Natural killer cell treated with Interleukin-12 subunit alpha and Interleukin-12 subunit beta and Interleukin-15 and Interleukin-18, amount 100 ng/mL, for 72 hours (primary cell): ENCODE results near the gene WDR18. TPM values are rescaled to one million over a fixed set of nuclear protein-coding genes. Genes with fewer than 3 reads are reported as not detected.

Experiments used
- ATAC-seq, 2 donors: fragments of 150-1000 bp; cut with Tn5 transposase in 1 of 2; sonication (Bioruptor Pico), chemical (Tn5 transposase) in 1 of 2; 2 replicates each; pipeline ENCODE4 v1.10.0; 2021
- DNase-seq: peaks from one replicate; pipeline ENCODE4 v3.0.0; 2022; ENCODE audit warnings: low spot score
- H3K27ac Mint-ChIP-seq, 2 donors: 1 replicate in 1 of 2; 2 replicates in 1 of 2; pipeline ENCODE4 v1.8.0; 2022; ENCODE audit warnings: mixed read lengths in 2 of 2, mild to moderate bottlenecking in 1 of 2, moderate library complexity in 1 of 2
- H3K27me3 Mint-ChIP-seq, 2 donors: 1 replicate in 1 of 2; 2 replicates in 1 of 2; pipeline ENCODE4 v1.8.0; 2022; ENCODE audit warnings: mixed read lengths in 2 of 2
- H3K36me3 Mint-ChIP-seq: one replicate; pipeline ENCODE4 v1.8.0; 2022; ENCODE audit warnings: mixed read lengths
- H3K4me1 Mint-ChIP-seq, 2 donors: 1 replicate in 1 of 2; 2 replicates in 1 of 2; pipeline ENCODE4 v1.8.0; 2022; ENCODE audit warnings: low read depth in 2 of 2, mixed read lengths in 2 of 2, mild to moderate bottlenecking in 1 of 2
- H3K4me3 Mint-ChIP-seq: one replicate; pipeline ENCODE4 v1.8.0; 2022; ENCODE audit warnings: mixed read lengths
- H3K9me3 Mint-ChIP-seq: 2 replicates; pipeline ENCODE4 v1.8.0; 2022; ENCODE audit warnings: mixed read lengths
- total RNA-seq, 2 donors: library from RNA; stranded (reverse); gene quantifications; one replicate each; pipeline ENCODE4 v1.2.3, GENCODE V29; 2022

Gene WDR18, protein sequence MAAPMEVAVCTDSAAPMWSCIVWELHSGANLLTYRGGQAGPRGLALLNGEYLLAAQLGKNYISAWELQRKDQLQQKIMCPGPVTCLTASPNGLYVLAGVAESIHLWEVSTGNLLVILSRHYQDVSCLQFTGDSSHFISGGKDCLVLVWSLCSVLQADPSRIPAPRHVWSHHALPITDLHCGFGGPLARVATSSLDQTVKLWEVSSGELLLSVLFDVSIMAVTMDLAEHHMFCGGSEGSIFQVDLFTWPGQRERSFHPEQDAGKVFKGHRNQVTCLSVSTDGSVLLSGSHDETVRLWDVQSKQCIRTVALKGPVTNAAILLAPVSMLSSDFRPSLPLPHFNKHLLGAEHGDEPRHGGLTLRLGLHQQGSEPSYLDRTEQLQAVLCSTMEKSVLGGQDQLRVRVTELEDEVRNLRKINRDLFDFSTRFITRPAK
- total RNA-seq: 100 to 1,000 TPM in 1 of 2 donors, 10 to 100 TPM in 1; 57.8 to 106 TPM

DNA sequence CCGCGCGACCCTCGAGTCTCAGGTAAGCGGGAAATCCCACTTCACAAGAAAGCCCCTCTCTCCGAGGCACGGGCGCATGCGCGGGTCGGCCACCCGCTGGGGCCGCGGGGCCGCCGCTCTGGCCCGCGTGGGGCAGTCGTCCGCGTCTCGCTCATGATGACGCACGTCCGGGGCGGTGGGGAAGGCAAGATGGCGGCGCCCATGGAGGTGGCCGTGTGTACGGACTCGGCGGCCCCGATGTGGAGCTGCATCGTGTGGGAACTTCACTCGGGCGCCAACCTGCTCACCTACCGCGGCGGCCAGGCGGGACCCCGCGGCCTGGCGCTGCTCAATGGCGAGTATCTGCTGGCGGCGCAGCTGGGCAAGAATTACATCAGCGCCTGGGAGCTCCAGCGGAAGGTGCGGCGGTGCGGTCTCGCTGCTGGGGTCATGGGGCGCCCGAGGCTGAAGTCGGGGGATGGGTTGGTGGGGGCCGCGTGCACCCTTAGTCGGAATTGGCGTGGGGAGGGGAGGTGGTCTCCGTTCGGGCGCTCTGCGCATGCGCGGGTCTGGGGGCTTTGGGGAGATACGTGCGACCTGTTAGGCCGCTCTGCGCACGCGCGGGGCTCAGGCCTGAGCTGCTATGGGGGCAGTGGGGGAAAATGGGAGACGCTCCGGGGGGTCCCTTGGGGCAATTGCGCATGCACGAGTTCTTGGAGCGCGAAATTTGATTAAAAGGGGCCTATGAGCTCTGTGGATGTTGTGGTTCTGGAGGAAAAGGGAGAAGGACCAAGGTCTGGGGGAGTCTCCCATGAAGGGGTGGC, at the start of gene WDR18:
TSS of gene WDR18 (plus strand) at position 181 of the 803 bp plus-strand sequence. CDS start at position 190, 9 bp downstream.
- Mint-ChIP-seq H3K4me1 (peaks cover 7 to 27% of the 10 kb centered on the region in 2 donors), H3K36me3 (no peaks in the 10 kb centered on the region), H3K4me3 (peak within 1 kb of the TSS; percentile 92), H3K27me3 (no peaks in the 10 kb centered on the region), H3K9me3 (no peaks in the 10 kb centered on the region), H3K27ac (peak within 1 kb of the TSS; percentile 71 to 88)
- DNase-seq (peak; percentile 94), ATAC-seq (peak; percentile 93 to 96)

DNA sequence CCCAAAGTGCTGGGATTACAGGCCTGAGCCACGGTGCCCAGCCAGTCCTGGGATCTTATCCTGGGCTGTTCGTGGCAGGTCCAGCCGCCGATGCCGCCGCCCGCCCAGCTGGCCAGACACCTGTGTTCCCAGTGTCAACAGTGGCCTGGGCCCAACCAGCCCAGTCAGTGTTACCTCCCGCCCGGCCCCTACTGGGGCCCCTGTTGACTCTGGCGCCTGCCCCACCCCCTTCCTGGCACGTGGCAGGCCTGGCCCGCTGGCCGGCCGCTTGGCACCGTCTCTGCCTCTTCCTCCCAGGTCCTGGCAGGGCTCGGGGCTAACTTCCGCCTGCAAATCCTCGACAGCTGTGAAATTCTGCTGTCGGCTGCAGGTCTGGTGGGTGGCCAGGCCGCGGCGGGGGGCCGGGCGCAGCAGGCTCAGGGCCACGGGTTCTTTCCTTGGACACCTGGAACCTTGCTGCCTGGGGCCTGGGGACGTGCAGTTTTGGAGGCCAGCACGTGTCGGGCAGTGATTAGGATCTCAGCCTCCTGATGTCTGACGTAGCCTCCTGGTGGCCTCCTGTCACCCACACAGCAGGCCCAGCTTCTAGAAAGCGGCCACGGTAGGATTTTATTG, 49.2 kb upstream of the WDR18 start:
- Mint-ChIP-seq H3K4me1 (peaks cover 9 to 24% of the 10 kb centered on the region in 2 donors), H3K9me3 (peaks cover 3% of the 10 kb centered on the region), H3K27me3 (peaks cover 0 to 2% of the 10 kb centered on the region in 2 donors), H3K27ac (no peak overlapping the region), H3K4me3 (no peak overlapping the region), H3K36me3 (peaks cover 6% of the 10 kb centered on the region)
- DNase-seq (no peak), ATAC-seq (no peak)

DNA sequence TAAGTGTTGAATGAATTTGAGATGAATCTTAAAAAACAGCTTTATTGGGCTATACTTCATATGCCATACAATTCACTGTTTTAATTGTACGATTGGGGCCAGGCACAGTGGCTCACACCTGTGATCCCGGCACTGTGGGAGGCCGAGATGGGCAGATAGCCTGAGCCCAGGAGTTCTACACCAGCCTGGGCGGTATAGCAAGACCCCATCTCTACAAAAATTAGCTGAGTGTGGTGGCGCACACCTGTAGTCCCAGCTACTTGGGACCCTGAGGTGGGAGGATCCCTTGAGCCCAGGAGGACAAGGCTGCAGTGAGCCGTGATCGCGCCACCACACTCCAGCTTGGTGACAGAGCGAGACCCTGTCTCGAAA, 48.0 kb upstream of the WDR18 start:
- no peak overlapping the region for H3K27ac Mint-ChIP-seq
- no peak for ATAC-seq
- DNase-seq: no peak
- no peak overlapping the region for H3K4me3 Mint-ChIP-seq
- H3K9me3 Mint-ChIP-seq: peaks cover 3% of the 10 kb centered on the region
- H3K4me1 Mint-ChIP-seq: peaks cover 14 to 29% of the 10 kb centered on the region in 2 donors
- H3K36me3 Mint-ChIP-seq: peaks cover 6% of the 10 kb centered on the region
- H3K27me3 Mint-ChIP-seq: peaks cover 0 to 2% of the 10 kb centered on the region in 2 donors

DNA sequence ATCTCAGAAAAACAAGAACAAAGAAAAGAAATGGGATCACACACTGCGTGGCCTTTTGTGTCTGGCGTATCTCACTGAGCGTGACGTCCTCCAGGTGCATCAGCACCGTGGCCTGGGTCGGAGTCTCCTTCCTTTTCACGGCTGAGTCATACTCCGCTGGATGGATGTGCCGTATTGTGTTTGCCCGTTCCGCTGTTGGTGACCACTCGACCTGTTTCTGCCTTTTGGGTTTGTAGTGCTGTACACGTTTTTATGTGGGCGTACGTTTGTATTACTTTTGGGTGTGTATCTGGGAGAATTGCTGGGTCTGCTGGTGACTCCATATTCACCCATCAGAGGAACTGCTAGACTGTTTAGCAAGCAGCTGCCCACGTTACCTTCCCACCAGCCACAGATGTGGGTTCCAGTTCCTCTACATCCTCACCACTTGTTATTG, 46.9 kb upstream of the WDR18 start:
- Mint-ChIP-seq H3K27ac (peak overlapping the region; percentile 51 to 66), H3K4me3 (peak overlapping the region; percentile 56), H3K36me3 (peaks cover 6% of the 10 kb centered on the region), H3K9me3 (peaks cover 3% of the 10 kb centered on the region), H3K4me1 (peaks cover 21 to 35% of the 10 kb centered on the region in 2 donors), H3K27me3 (peaks cover 0 to 2% of the 10 kb centered on the region in 2 donors)
- DNase-seq: peak; percentile 86
- ATAC-seq: peak; percentile 72 to 84

DNA sequence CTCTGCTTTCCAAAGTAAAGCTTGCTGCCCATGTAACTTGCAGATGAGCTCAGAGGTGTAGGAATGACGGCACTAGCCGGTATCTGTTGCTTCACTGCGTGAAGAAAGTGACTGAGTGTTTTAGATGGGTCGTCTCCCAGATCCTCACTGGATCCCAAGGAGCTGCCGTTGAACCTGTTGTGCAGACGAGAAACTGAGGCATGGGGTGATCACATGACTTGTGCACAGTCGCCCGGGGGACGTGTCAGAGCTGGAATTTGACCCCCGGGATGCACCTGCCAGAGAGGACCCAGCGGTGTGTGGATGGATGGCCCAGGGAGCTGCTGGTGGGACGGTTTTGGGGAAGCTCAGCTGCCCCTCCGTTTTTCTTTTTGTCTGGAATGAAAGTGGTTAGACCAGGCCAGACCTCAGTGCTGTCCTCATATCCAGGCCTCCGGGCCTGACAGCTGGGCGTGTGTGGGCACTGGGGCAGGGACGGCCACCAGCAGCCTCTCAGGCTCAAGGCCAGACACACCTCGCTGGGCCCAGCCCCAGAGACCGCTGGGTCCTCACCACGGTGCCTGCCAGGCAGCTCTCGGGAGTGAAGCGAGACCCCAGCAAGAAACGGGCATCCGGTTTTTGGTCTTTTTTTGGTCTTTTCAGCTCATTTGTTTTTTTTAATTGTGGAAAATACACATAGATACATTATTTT, 45.8 kb upstream of the WDR18 start:
- H3K4me3 Mint-ChIP-seq: no peak overlapping the region
- peak overlapping the region in 1 of 2 donors; percentile 66 for H3K27ac Mint-ChIP-seq
- peaks cover 0 to 2% of the 10 kb centered on the region in 2 donors for H3K27me3 Mint-ChIP-seq
- H3K36me3 Mint-ChIP-seq: peaks cover 6% of the 10 kb centered on the region
- peaks cover 21 to 30% of the 10 kb centered on the region in 2 donors for H3K4me1 Mint-ChIP-seq
- peaks cover 3% of the 10 kb centered on the region for H3K9me3 Mint-ChIP-seq
- ATAC-seq (no peak), DNase-seq (no peak)

DNA sequence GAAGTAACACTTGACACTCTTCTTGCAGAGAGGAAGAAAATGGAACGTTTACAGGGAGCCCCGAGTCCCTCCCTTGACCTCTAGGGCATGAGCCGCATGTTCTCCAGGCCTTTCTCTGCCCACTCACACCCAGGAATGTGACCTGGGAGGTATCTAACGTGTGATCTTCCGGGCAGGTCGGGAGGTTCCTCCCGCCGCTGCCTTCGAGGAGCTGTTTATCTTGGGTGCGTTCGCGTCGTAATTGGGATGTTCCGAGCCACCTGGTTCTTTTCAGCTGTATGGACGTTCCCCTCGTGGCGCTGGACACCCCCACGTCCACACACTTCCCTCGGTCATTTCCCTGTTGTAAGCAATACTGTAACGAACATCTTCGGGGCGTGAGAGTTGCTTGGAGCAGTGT, 44.7 kb upstream of the WDR18 start:
- Mint-ChIP-seq H3K4me1 (peaks cover 21 to 30% of the 10 kb centered on the region in 2 donors), H3K27ac (peak overlapping the region in 1 of 2 donors; percentile 59), H3K9me3 (peaks cover 3% of the 10 kb centered on the region), H3K27me3 (peaks cover 0 to 2% of the 10 kb centered on the region in 2 donors), H3K4me3 (no peak overlapping the region), H3K36me3 (peaks cover 6% of the 10 kb centered on the region)
- ATAC-seq: no peak
- DNase-seq: no peak

DNA sequence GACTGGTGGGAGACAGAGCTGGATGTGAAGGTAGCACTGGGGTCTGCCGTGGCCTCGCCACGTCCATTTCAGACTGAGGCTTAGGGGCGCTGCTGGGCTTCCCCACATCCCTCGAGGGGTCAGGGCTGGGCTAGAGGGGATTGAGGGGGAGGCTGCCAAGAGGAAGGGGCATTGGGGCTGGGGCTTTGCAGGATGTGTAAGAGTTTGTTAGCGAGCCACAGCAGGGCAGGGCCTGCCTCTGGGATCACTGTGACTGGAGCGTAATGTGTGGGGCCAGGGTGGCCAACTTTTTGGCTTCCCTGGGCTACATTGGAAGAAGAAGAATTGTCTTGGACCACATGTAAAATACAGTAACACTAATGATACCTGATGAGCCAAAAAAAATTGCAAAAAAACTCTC, 44.2 kb upstream of the WDR18 start:
- H3K27ac Mint-ChIP-seq: peak overlapping the region; percentile 59 to 63
- DNase-seq: no peak
- peaks cover 6% of the 10 kb centered on the region for H3K36me3 Mint-ChIP-seq
- H3K4me3 Mint-ChIP-seq: peak overlapping the region; percentile 75
- H3K9me3 Mint-ChIP-seq: peaks cover 3% of the 10 kb centered on the region
- ATAC-seq: no peak
- peaks cover 0 to 2% of the 10 kb centered on the region in 2 donors for H3K27me3 Mint-ChIP-seq
- peaks cover 21 to 30% of the 10 kb centered on the region in 2 donors for H3K4me1 Mint-ChIP-seq

DNA sequence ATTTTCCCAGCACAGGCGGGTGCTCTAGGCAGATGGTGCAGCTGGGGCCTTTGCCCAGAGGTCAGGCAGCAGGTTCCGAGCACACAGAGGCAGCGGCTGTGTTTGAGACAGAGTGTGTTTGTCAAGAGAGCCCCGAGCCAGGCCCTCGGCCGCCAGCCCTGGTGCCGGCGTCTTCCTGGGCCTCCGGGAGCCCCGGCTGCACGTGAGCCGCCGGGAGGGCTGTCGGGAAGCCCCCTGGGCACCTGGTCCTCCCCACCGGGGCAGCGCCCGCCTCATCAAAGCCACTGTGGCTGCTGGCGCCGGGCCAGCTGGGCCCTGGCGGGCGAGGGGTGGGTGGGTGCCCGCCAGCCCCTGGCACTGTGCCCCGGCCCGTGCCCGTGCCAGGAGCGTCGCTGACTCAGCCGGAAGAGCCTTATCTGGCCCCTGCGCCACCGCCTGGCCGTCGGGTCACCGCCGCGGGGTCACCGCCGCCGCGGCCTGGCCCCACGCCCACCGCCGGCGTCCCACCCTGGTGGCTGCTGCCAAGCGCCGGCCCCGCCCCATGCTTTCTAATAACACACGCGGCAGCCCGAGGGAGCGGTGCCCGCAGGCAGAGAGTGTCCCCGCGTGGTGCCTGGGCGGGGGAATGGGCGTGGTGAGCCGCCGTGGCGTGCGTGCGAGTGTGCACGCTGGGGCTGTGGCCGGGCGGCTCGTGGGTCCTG, 43.4 kb upstream of the WDR18 start:
- peaks cover 6% of the 10 kb centered on the region for H3K36me3 Mint-ChIP-seq
- DNase-seq (peak; percentile 74), ATAC-seq (peak; percentile 80 to 82)
- peaks cover 3% of the 10 kb centered on the region for H3K9me3 Mint-ChIP-seq
- peak overlapping the region; percentile 76 for H3K4me3 Mint-ChIP-seq
- H3K4me1 Mint-ChIP-seq: peaks cover 21 to 30% of the 10 kb centered on the region in 2 donors
- peaks cover 0 to 2% of the 10 kb centered on the region in 2 donors for H3K27me3 Mint-ChIP-seq
- peak overlapping the region; percentile 63 to 68 for H3K27ac Mint-ChIP-seq

DNA sequence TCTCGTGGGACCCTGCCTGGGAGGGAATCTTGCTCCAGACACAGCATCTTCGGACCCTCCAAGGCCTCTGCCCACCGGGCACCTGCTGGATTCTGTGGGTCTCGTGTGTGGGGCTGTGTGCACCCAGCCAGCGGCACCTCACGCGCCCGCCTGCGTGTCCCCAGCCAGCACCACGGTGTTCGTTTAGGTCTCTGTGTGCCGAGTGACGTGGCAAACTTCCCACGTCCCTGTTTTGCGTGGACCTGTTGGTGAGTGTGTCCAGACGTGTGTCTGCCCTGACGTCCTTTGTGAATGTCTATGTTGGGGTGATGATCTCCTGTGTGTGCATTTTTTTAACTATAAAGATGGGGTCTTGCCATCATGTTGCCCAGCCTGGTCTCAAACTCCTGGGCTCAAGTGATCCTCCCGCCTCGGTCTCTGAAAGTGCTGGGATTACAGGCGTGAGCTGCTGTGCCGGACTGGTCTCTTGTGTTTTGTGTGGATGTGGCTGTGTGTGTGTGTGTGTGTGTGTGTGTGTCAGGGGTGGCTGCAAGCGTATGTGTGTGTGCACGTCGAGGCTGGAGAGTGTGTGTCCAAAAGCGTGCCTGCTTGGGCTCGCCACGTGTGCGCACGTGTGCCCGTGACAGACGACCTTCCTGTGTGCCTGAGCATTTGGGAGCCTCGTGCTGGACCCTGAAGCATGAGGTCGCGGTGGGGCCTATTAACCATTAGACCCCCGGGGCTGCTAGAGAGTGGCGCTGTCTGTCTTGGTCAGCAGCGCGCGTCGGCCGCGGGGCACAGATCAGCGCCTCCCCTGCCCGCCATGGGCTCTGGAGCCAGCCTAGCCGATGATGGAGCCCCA, 42.6 kb upstream of the WDR18 start:
- peaks cover 3% of the 10 kb centered on the region for H3K9me3 Mint-ChIP-seq
- peak overlapping the region; percentile 41 to 68 for H3K27ac Mint-ChIP-seq
- DNase-seq: no peak
- peaks cover 21 to 30% of the 10 kb centered on the region in 2 donors for H3K4me1 Mint-ChIP-seq
- ATAC-seq: no peak
- peak overlapping the region; percentile 76 for H3K4me3 Mint-ChIP-seq
- H3K27me3 Mint-ChIP-seq: peaks cover 0 to 2% of the 10 kb centered on the region in 2 donors
- H3K36me3 Mint-ChIP-seq: peaks cover 6% of the 10 kb centered on the region

DNA sequence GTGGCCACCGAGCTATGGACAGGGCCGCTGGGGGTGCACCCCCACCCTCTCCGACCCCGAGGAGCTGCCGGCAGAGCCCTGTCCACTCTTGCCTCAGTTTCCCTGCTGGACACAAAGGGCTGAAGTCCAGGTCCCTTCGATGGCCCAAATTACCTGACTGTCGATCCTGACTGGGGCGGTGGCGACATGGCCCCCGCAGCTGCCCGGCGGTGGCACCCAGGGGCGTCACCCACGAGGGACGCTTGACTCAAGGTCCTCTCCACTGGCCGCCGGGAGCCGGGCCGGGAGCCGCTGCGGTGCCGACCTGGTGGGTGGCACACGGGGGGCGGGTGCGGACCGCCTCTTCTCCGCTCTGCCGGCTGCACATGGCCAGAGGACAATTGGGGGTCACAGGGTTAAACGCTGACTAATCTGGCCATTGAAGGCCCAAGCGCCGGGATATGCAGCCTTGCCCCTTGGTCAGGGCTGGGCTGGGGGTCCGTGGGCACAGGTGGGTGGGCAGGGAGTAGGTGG, 42.0 kb upstream of the WDR18 start:
- ATAC-seq: no peak
- H3K27ac Mint-ChIP-seq: no peak overlapping the region
- H3K4me1 Mint-ChIP-seq: peaks cover 17 to 26% of the 10 kb centered on the region in 2 donors
- H3K9me3 Mint-ChIP-seq: peaks cover 3% of the 10 kb centered on the region
- H3K27me3 Mint-ChIP-seq: peaks cover 0 to 2% of the 10 kb centered on the region in 2 donors
- no peak overlapping the region for H3K4me3 Mint-ChIP-seq
- DNase-seq: no peak
- H3K36me3 Mint-ChIP-seq: peaks cover 4% of the 10 kb centered on the region

DNA sequence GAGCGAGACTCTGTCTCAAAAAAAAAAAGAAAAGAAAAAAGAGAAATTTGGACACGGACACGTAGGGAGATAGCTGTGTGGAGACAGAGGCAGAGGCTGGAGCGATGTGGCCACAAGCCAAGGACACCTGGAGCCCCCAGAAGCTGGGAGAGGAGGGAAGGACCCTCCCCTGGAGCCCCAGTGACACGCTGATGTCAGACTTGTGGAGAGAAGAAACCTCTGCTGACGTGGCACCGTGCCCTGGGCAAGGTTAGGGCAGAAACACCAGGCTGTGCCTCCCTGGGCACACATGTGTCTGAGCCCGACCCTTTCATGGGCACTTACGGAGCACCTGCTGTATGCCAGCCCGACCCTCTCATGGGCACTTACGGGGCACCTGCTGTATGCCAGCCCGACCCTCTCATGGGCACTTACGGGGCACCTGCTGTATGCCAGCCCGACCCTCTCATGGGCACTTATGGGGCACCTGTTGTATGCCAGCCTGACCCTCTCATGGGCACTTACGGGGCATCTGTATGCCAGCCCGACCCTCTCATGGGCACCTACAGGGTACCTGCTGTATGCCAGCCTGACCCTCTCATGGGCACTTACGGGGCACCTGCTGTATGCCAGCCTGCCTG, 40.5 kb upstream of the WDR18 start:
- Mint-ChIP-seq H3K4me1 (peaks cover 13 to 19% of the 10 kb centered on the region in 2 donors), H3K36me3 (no peaks in the 10 kb centered on the region), H3K4me3 (no peak overlapping the region), H3K27me3 (no peaks in the 10 kb centered on the region), H3K27ac (no peak overlapping the region), H3K9me3 (no peaks in the 10 kb centered on the region)
- ATAC-seq (no peak), DNase-seq (no peak)
